Naive thymus-derived CD8-positive, alpha-beta T cell (primary cell): Measurements from ENCODE around the gene SLC7A7. TPM values are rescaled to one million over a fixed set of nuclear protein-coding genes. Genes with fewer than 3 reads are reported as not detected.
A peak's percentile ranks its signal among the peaks of the same experiment; 100 is the strongest.
"Not testable (repeated sequence)": the region's sequence is repeated elsewhere in the genome, so short reads cannot be mapped to it uniquely, and the experiment has no call there.

Source experiments
- ATAC-seq, 2 donors: fragments of 150-1000 bp; cut with Tn5 transposase in 1 of 2; sonication (Bioruptor Pico), chemical (Tn5 transposase) in 1 of 2; 1 replicate in 1 of 2; 2 replicates in 1 of 2; pipeline ENCODE4 v1.10.0; 2021; ENCODE audit warnings: mild to moderate bottlenecking in 2 of 2, moderate library complexity in 2 of 2
- POLR2A ChIA-PET: fragments of 350-600 bp; sonication (Branson Sonifier 250); formaldehyde crosslinking; loops from one replicate; lab custom pipeline; 2021; ENCODE audit warnings: antibody characterized with exemption; lab: Charles Lee
- DNase-seq, 10 donors: peaks; one replicate each; pipeline versions ENCODE4 v3.0.0 to v3.0.0-alpha.2; 2020 to 2022
- H3K27ac Mint-ChIP-seq, 10 donors: one replicate each; pipeline ENCODE4 v1.8.0; 2020 to 2022; ENCODE audit warnings: mild to moderate bottlenecking in 10 of 10, mixed read lengths in 10 of 10, moderate library complexity in 4 of 10, inconsistent platforms in 1 of 10
- H3K27me3 Mint-ChIP-seq, 5 donors: one replicate each; pipeline ENCODE4 v1.8.0; 2021 to 2022; ENCODE audit warnings: mixed read lengths in 5 of 5
- H3K36me3 Mint-ChIP-seq, 3 donors: one replicate each; pipeline ENCODE4 v1.8.0; 2020 to 2022; ENCODE audit warnings: mixed read lengths in 3 of 3, mild to moderate bottlenecking in 2 of 3, inconsistent platforms in 1 of 3
- H3K4me1 Mint-ChIP-seq, 4 donors: one replicate each; pipeline ENCODE4 v1.8.0; 2021 to 2022; ENCODE audit warnings: mixed read lengths in 4 of 4
- H3K4me3 Mint-ChIP-seq, 10 donors: one replicate each; pipeline ENCODE4 v1.8.0; 2020 to 2022; ENCODE audit warnings: mild to moderate bottlenecking in 10 of 10, mixed read lengths in 10 of 10, moderate library complexity in 6 of 10, inconsistent platforms in 1 of 10
- H3K9me3 Mint-ChIP-seq, 9 donors: one replicate each; pipeline ENCODE4 v1.8.0; 2020 to 2022; ENCODE audit warnings: mixed read lengths in 9 of 9, mild to moderate bottlenecking in 3 of 9, inconsistent platforms in 1 of 9, moderate library complexity in 1 of 9
- polyA plus RNA-seq, 3 donors: library from polyadenylated mRNA; unstranded; fragments of 300-500 nt; fragmentation: Illumina TruSeq; gene quantifications; one replicate each; pipeline ENCODE4 v1.2.3, GENCODE V29; 2021
- total RNA-seq, 8 experiments: library from RNA in 2 of 8; stranded (reverse) in 2 of 8; gene quantifications; one replicate each; pipeline ENCODE4 v1.2.3 and lab custom pipeline; 2021 to 2026

Gene SLC7A7
- 1 to 10 TPM; 2.6 to 3.5 TPM for total RNA-seq
- under 1 TPM; 0.13 to 0.46 (median 0.26) TPM for polyA plus RNA-seq
- total RNA-seq (lab: John Stamatoyannopoulos, UW), result 0 to 0.57 (median 0.24) reads per million in 6 experiments

DNA sequence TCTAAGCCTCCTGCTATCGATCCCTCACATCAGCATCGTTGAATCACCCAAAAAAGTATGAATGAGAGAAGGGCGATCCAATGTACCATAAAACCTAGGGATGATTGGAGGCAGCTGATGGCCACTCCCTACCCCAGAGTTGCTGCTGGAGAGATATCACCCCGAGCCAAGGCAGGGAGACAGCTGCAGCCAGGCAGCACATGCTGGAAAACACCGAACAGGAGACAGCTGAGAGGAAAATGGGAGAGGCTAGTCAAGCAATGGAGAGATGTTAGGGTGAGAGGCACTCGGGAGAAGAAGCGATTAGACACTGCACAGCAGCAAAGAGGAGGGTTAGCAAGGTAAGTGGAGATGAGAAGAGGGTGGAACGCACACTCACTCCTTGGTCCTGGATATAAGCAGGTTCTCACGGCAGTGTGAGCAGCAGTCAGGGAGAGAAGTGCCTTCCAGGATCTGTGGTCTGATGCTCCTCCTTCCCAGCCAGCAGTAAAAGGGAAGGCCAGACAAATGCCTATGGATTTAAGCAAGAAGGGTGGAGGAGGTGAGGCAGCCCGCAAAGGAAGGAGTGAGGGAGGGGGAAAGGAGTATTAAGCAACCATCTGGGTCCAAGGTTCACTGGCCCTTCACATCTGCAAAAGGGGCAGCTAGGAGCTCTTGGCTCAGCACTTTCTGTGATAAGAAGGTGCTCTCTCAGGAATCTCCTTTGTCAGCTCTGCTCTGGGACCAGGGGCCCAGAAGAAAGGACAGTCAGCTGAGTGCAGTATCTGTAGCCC lies at the start of gene SLC7A7:
Gene SLC7A7 (minus strand): TSS at position 495 of the 773 bp plus-strand sequence. CDS start 2,037 bp downstream, outside the sequence.
- Mint-ChIP-seq H3K27me3 (peaks cover 0 to 9% (median 2%) of the 10 kb centered on the region in 5 donors), H3K4me3 (peak within 1 kb of the TSS in 2 of 10 donors; percentile 12 to 36), H3K36me3 (no peaks in the 10 kb centered on the region), H3K27ac (peak within 1 kb of the TSS in 9 of 10 donors; percentile 4 to 89 (median 66)), H3K4me1 (peaks cover 8 to 59% (median 13%) of the 10 kb centered on the region in 4 donors), H3K9me3 (no peaks in the 10 kb centered on the region)
- POLR2A ChIA-PET, result interaction anchor here (0.5 to 1.4 kb wide), 2 partner anchors 12 to 36 kb away, joined by 3 read pairs; no protein-coding TSS in a partner anchor
- DNase-seq, result no peak
- no peak for ATAC-seq

- H3K27me3 Mint-ChIP-seq, result peaks cover 0 to 13% (median 6%) of the 10 kb centered on the region in 5 donors
- H3K9me3 Mint-ChIP-seq, result no peaks in the 10 kb centered on the region
- no peak overlapping the region for H3K4me3 Mint-ChIP-seq
- DNase-seq (peak in 1 of 10 donors; percentile 28), ATAC-seq (no peak)
- POLR2A ChIA-PET, result interaction anchor here (0.6 to 1.5 kb wide), 2 partner anchors 11 to 49 kb away, joined by 5 to 6 read pairs; no protein-coding TSS in a partner anchor
- H3K27ac Mint-ChIP-seq, result peak overlapping the region in 2 of 10 donors; percentile 24 to 87
- H3K36me3 Mint-ChIP-seq, result no peaks in the 10 kb centered on the region
- H3K4me1 Mint-ChIP-seq, result peaks cover 5 to 12% (median 6%) of the 10 kb centered on the region in 4 donors
These were observed 49.7 kb upstream of the SLC7A7 start for GRCh38 chr14:22864979-22865378.

- no peak for DNase-seq
- no peaks in the 10 kb centered on the region for H3K9me3 Mint-ChIP-seq
- H3K27me3 Mint-ChIP-seq, result peaks cover 0 to 14% (median 11%) of the 10 kb centered on the region in 5 donors
- H3K27ac Mint-ChIP-seq, result no peak overlapping the region
- no peaks in the 10 kb centered on the region for H3K36me3 Mint-ChIP-seq
- H3K4me3 Mint-ChIP-seq, result no peak overlapping the region
- peaks cover 6 to 23% (median 19%) of the 10 kb centered on the region in 4 donors for H3K4me1 Mint-ChIP-seq
- no peak for ATAC-seq
- POLR2A ChIA-PET, result interaction anchor here (0.6 to 6.1 kb wide), 4 partner anchors 11 to 290 kb away, joined by 3 to 24 read pairs (median 6); partner anchors contain the start of genes MRPL52 and REM2
These were observed 46.4 kb upstream of the SLC7A7 start for GRCh38 chr14:22861651-22862050.

GRCh38 chr14:22860377-22860776 lies 45.1 kb upstream of the SLC7A7 start:
- H3K27ac Mint-ChIP-seq, H3K9me3 Mint-ChIP-seq, H3K4me3 Mint-ChIP-seq, ATAC-seq, H3K36me3 Mint-ChIP-seq: not testable (repeated sequence)
- DNase-seq, result peak in 1 of 10 donors; percentile 16
- Mint-ChIP-seq H3K4me1 (peaks cover 7 to 32% (median 20%) of the 10 kb centered on the region in 4 donors), H3K27me3 (peaks cover 5 to 26% (median 17%) of the 10 kb centered on the region in 5 donors)
- POLR2A ChIA-PET, result interaction anchor here (0.6 to 6.1 kb wide), 8 partner anchors 9 to 47 kb away, joined by 3 to 24 read pairs (median 4); partner anchors contain the start of gene REM2

GRCh38 chr14:22856428-22856827 lies 41.2 kb upstream of the SLC7A7 start:
- ATAC-seq (no peak), DNase-seq (no peak)
- POLR2A ChIA-PET, result interaction anchor here (1.8 to 6.1 kb wide), 2 partner anchors 25 to 286 kb away, joined by 8 to 24 read pairs; partner anchors contain the start of gene REM2
- Mint-ChIP-seq H3K36me3 (no peaks in the 10 kb centered on the region), H3K27me3 (peaks cover 5 to 17% (median 11%) of the 10 kb centered on the region in 5 donors), H3K9me3 (no peaks in the 10 kb centered on the region), H3K4me3 (no peak overlapping the region), H3K4me1 (peaks cover 10 to 34% (median 24%) of the 10 kb centered on the region in 4 donors), H3K27ac (peak overlapping the region in 1 of 10 donors; percentile 23)

DNA sequence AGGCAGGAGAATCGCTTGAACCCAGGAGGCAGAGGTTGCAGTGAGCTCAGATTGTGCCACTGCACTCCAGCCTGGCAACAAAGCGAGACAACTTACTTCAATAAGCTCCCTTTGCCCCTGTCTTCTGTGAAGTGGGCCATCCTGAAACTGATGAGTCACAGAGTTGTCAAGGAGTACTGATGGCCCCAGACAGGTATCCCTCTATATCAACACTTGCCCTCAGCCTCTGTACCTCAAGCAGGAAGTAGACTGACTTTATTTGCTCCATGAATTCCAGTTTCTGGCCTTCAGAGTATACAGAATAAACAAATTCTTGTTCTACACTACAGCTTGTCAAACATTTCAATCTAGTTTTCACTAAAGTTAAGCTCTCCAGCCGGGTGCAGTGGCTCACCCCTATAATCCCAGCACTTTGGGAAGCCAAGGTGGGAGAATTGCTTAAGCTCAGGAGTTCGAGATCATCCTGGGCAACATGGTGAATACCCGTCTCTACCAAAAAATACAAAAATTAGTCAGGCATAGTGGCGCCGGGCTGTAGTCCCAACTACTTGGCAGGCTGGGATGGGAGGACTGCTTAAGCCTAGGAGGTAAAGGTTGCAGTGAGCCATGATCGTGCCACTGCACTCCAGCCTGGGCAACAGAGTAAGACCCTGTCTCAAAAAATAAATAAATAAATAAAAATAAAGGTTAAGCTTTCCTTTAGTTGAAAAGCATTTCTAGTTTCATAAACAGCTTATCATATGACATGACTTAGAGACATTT lies 39.9 kb upstream of the SLC7A7 start:
- no peaks in the 10 kb centered on the region for H3K9me3 Mint-ChIP-seq
- POLR2A ChIA-PET, result interaction anchor here (0.6 to 3.5 kb wide), 7 partner anchors 10 to 298 kb away, joined by 3 to 15 read pairs (median 3); no protein-coding TSS in a partner anchor
- peaks cover 5 to 12% (median 11%) of the 10 kb centered on the region in 5 donors for H3K27me3 Mint-ChIP-seq
- ATAC-seq, result no peak
- peaks cover 10 to 34% (median 23%) of the 10 kb centered on the region in 4 donors for H3K4me1 Mint-ChIP-seq
- peak overlapping the region in 2 of 10 donors; percentile 31 to 42 for H3K4me3 Mint-ChIP-seq
- no peaks in the 10 kb centered on the region for H3K36me3 Mint-ChIP-seq
- peak overlapping the region in 1 of 10 donors; percentile 9 for H3K27ac Mint-ChIP-seq
- no peak for DNase-seq

- not testable (repeated sequence) for H3K36me3 Mint-ChIP-seq
- POLR2A ChIA-PET, result interaction anchor here (0.7 to 3.5 kb wide), 7 partner anchors 11 to 297 kb away, joined by 3 to 15 read pairs (median 5); partner anchors contain the start of gene LRP10
These were observed 39.1 kb upstream of the SLC7A7 start for GRCh38 chr14:22854296-22854695.

GRCh38 chr14:22852940-22853767 lies 37.9 kb upstream of the SLC7A7 start:
- peak; percentile 80 to 97 (median 88) for DNase-seq
- peaks cover 7 to 23% (median 10%) of the 10 kb centered on the region in 5 donors for H3K27me3 Mint-ChIP-seq
- H3K4me1 Mint-ChIP-seq, result peaks cover 8 to 26% (median 14%) of the 10 kb centered on the region in 4 donors
- ATAC-seq, result peak; percentile 93 to 94
- H3K27ac Mint-ChIP-seq, result peak overlapping the region in 9 of 10 donors; percentile 48 to 86 (median 77)
- POLR2A ChIA-PET, result interaction anchor here (0.6 to 5.0 kb wide), 9 partner anchors 13 to 296 kb away, joined by 4 to 30 read pairs (median 5); partner anchors contain the start of gene LRP10
- peak overlapping the region; percentile 76 to 91 (median 85) for H3K4me3 Mint-ChIP-seq
- H3K36me3 Mint-ChIP-seq, result no peaks in the 10 kb centered on the region
- no peaks in the 10 kb centered on the region for H3K9me3 Mint-ChIP-seq

More at GRCh38 chr14:22854296-22854695, 39.1 kb upstream of the SLC7A7 start:
- not testable (repeated sequence) for DNase-seq, ATAC-seq, H3K9me3 Mint-ChIP-seq, H3K4me3 Mint-ChIP-seq, H3K27ac Mint-ChIP-seq
- peaks cover 10 to 34% (median 23%) of the 10 kb centered on the region in 4 donors for H3K4me1 Mint-ChIP-seq
- peaks cover 5 to 12% (median 10%) of the 10 kb centered on the region in 5 donors for H3K27me3 Mint-ChIP-seq

- H3K27me3 Mint-ChIP-seq, result peaks cover 7 to 29% (median 10%) of the 10 kb centered on the region in 5 donors
- peak overlapping the region in 1 of 10 donors; percentile 86 for H3K4me3 Mint-ChIP-seq
- no peaks in the 10 kb centered on the region for H3K36me3 Mint-ChIP-seq
- POLR2A ChIA-PET, result interaction anchor here (0.6 to 5.0 kb wide), 7 partner anchors 13 to 296 kb away, joined by 4 to 30 read pairs (median 6); partner anchors contain the start of gene LRP10
- H3K9me3 Mint-ChIP-seq, result no peaks in the 10 kb centered on the region
- ATAC-seq (no peak), DNase-seq (no peak)
- H3K4me1 Mint-ChIP-seq, result peaks cover 8 to 20% (median 11%) of the 10 kb centered on the region in 4 donors
- H3K27ac Mint-ChIP-seq, result peak overlapping the region in 4 of 10 donors; percentile 53 to 86 (median 80)
These were observed 37.3 kb upstream of the SLC7A7 start for GRCh38 chr14:22852599-22852939.

- peaks cover 6 to 32% (median 10%) of the 10 kb centered on the region in 5 donors for H3K27me3 Mint-ChIP-seq
- POLR2A ChIA-PET, result interaction anchor here (0.6 to 5.0 kb wide), 5 partner anchors 14 to 282 kb away, joined by 3 to 30 read pairs (median 4); no protein-coding TSS in a partner anchor
- peaks cover 8 to 17% (median 9%) of the 10 kb centered on the region in 4 donors for H3K4me1 Mint-ChIP-seq
- not testable (repeated sequence) for H3K4me3 Mint-ChIP-seq, H3K36me3 Mint-ChIP-seq, H3K9me3 Mint-ChIP-seq, DNase-seq, ATAC-seq, H3K27ac Mint-ChIP-seq
These were observed 36.9 kb upstream of the SLC7A7 start for GRCh38 chr14:22852178-22852577.
